ENCODE data around the gene RNF215.

Gene RNF215

GRCh38 chr22:30390974-30391691, 3.9 kb upstream of the RNF215 start:
- Histone ChIP-seq H3K9me3 (ENCODE audit: control insufficient read depth, low read length) (peaks cover 5% of the 10 kb centered on the region), H3K9ac (ENCODE audit: low read length) (no peak overlapping the region), H3K36me3 (ENCODE audit: control insufficient read depth, insufficient read depth, low read length, severe bottlenecking) (no peaks in the 10 kb centered on the region), H3K4me1 (ENCODE audit: control insufficient read depth, insufficient read depth, low read length) (peaks cover 9% of the 10 kb centered on the region), H3K4me3 (ENCODE audit: low read length) (no peak overlapping the region), H3K27me3 (replicated peaks; ENCODE audit: control insufficient read depth, insufficient read depth, low read length) (no peaks in the 10 kb centered on the region)
- peak; percentile 71 for DNase-seq (ENCODE audit: low read depth)

GRCh38 chr22:30386608-30386959, 627 bp downstream of the RNF215 start:
- H3K9ac ChIP-seq (ENCODE audit: low read length): peak overlapping the region; percentile 92

GRCh38 chr22:30385942-30386341, 1.3 kb downstream of the RNF215 start:
- peaks cover 12% of the 10 kb centered on the region for H3K4me1 ChIP-seq (ENCODE audit: control insufficient read depth, insufficient read depth, low read length)
- H3K9me3 ChIP-seq (ENCODE audit: control insufficient read depth, low read length): peaks cover 3% of the 10 kb centered on the region
- H3K36me3 ChIP-seq (ENCODE audit: control insufficient read depth, insufficient read depth, low read length, severe bottlenecking): peaks cover 18% of the 10 kb centered on the region
- DNase-seq (ENCODE audit: low read depth): no peak
- peak overlapping the region; percentile 92 for H3K9ac ChIP-seq (ENCODE audit: low read length)
- peak overlapping the region; percentile 83 for H3K4me3 ChIP-seq (ENCODE audit: low read length)
- no peaks in the 10 kb centered on the region for H3K27me3 ChIP-seq (replicated peaks; ENCODE audit: control insufficient read depth, insufficient read depth, low read length)

More at GRCh38 chr22:30386608-30386959, 627 bp downstream of the RNF215 start:
- H3K36me3 ChIP-seq (ENCODE audit: control insufficient read depth, insufficient read depth, low read length, severe bottlenecking): peaks cover 13% of the 10 kb centered on the region
- DNase-seq (ENCODE audit: low read depth): no peak
- no peaks in the 10 kb centered on the region for H3K27me3 ChIP-seq (replicated peaks; ENCODE audit: control insufficient read depth, insufficient read depth, low read length)
- peak overlapping the region; percentile 83 for H3K4me3 ChIP-seq (ENCODE audit: low read length)
- H3K4me1 ChIP-seq (ENCODE audit: control insufficient read depth, insufficient read depth, low read length): peaks cover 12% of the 10 kb centered on the region
- H3K9me3 ChIP-seq (ENCODE audit: control insufficient read depth, low read length): peaks cover 5% of the 10 kb centered on the region

GRCh38 chr22:30383061-30383460, 4.2 kb downstream of the RNF215 start:
- Histone ChIP-seq H3K27me3 (replicated peaks; ENCODE audit: control insufficient read depth, insufficient read depth, low read length) (no peaks in the 10 kb centered on the region), H3K4me1 (ENCODE audit: control insufficient read depth, insufficient read depth, low read length) (peaks cover 12% of the 10 kb centered on the region), H3K36me3 (ENCODE audit: control insufficient read depth, insufficient read depth, low read length, severe bottlenecking) (peaks cover 30% of the 10 kb centered on the region), H3K4me3 (ENCODE audit: low read length) (no peak overlapping the region), H3K9ac (ENCODE audit: low read length) (no peak overlapping the region), H3K9me3 (ENCODE audit: control insufficient read depth, low read length) (no peaks in the 10 kb centered on the region)
- no peak for DNase-seq (ENCODE audit: low read depth)

GRCh38 chr22:30382340-30382739, 4.9 kb downstream of the RNF215 start:
- Histone ChIP-seq H3K4me3 (ENCODE audit: low read length) (no peak overlapping the region), H3K9ac (ENCODE audit: low read length) (no peak overlapping the region), H3K9me3 (ENCODE audit: control insufficient read depth, low read length) (no peaks in the 10 kb centered on the region), H3K4me1 (ENCODE audit: control insufficient read depth, insufficient read depth, low read length) (peaks cover 10% of the 10 kb centered on the region), H3K27me3 (replicated peaks; ENCODE audit: control insufficient read depth, insufficient read depth, low read length) (no peaks in the 10 kb centered on the region), H3K36me3 (ENCODE audit: control insufficient read depth, insufficient read depth, low read length, severe bottlenecking) (peaks cover 36% of the 10 kb centered on the region)
- DNase-seq (ENCODE audit: low read depth): no peak

GRCh38 chr22:30381264-30381663, 5.9 kb downstream of the RNF215 start:
- peaks cover 4% of the 10 kb centered on the region for H3K4me1 ChIP-seq (ENCODE audit: control insufficient read depth, insufficient read depth, low read length)
- H3K4me3 ChIP-seq (ENCODE audit: low read length): no peak overlapping the region
- H3K36me3 ChIP-seq (ENCODE audit: control insufficient read depth, insufficient read depth, low read length, severe bottlenecking): peaks cover 43% of the 10 kb centered on the region
- H3K9ac ChIP-seq (ENCODE audit: low read length): no peak overlapping the region
- no peaks in the 10 kb centered on the region for H3K27me3 ChIP-seq (replicated peaks; ENCODE audit: control insufficient read depth, insufficient read depth, low read length)
- no peaks in the 10 kb centered on the region for H3K9me3 ChIP-seq (ENCODE audit: control insufficient read depth, low read length)
- no peak for DNase-seq (ENCODE audit: low read depth)

GRCh38 chr22:30380011-30380410, 7.2 kb downstream of the RNF215 start:
- no peak overlapping the region for H3K4me3 ChIP-seq (ENCODE audit: low read length)
- no peaks in the 10 kb centered on the region for H3K4me1 ChIP-seq (ENCODE audit: control insufficient read depth, insufficient read depth, low read length)
- no peak for DNase-seq (ENCODE audit: low read depth)
- H3K9me3 ChIP-seq (ENCODE audit: control insufficient read depth, low read length): no peaks in the 10 kb centered on the region
- peaks cover 43% of the 10 kb centered on the region for H3K36me3 ChIP-seq (ENCODE audit: control insufficient read depth, insufficient read depth, low read length, severe bottlenecking)
- no peak overlapping the region for H3K9ac ChIP-seq (ENCODE audit: low read length)
- H3K27me3 ChIP-seq (replicated peaks; ENCODE audit: control insufficient read depth, insufficient read depth, low read length): no peaks in the 10 kb centered on the region

- Histone ChIP-seq H3K27me3 (replicated peaks; ENCODE audit: control insufficient read depth, insufficient read depth, low read length) (no peaks in the 10 kb centered on the region), H3K4me1 (ENCODE audit: control insufficient read depth, insufficient read depth, low read length) (peaks cover 7% of the 10 kb centered on the region), H3K9ac (ENCODE audit: low read length) (no peak overlapping the region), H3K4me3 (ENCODE audit: low read length) (no peak overlapping the region), H3K9me3 (ENCODE audit: control insufficient read depth, low read length) (no peaks in the 10 kb centered on the region), H3K36me3 (ENCODE audit: control insufficient read depth, insufficient read depth, low read length, severe bottlenecking) (peaks cover 24% of the 10 kb centered on the region)
- DNase-seq (ENCODE audit: low read depth): no peak
These were observed 11.8 kb downstream of the RNF215 start for GRCh38 chr22:30375312-30375849.

- no peak overlapping the region for H3K9ac ChIP-seq (ENCODE audit: low read length)
- no peak for DNase-seq (ENCODE audit: low read depth)
These were observed 13.6 kb downstream of the RNF215 start for GRCh38 chr22:30373331-30374325.

GRCh38 chr22:30372915-30373314, 14.3 kb downstream of the RNF215 start:
- Histone ChIP-seq H3K27me3 (replicated peaks; ENCODE audit: control insufficient read depth, insufficient read depth, low read length) (no peaks in the 10 kb centered on the region), H3K9ac (ENCODE audit: low read length) (no peak overlapping the region), H3K36me3 (ENCODE audit: control insufficient read depth, insufficient read depth, low read length, severe bottlenecking) (peaks cover 12% of the 10 kb centered on the region), H3K9me3 (ENCODE audit: control insufficient read depth, low read length) (no peaks in the 10 kb centered on the region), H3K4me3 (ENCODE audit: low read length) (no peak overlapping the region), H3K4me1 (ENCODE audit: control insufficient read depth, insufficient read depth, low read length) (peaks cover 7% of the 10 kb centered on the region)
- DNase-seq (ENCODE audit: low read depth): no peak

More at GRCh38 chr22:30373331-30374325, 13.6 kb downstream of the RNF215 start:
- no peak overlapping the region for H3K4me3 ChIP-seq (ENCODE audit: low read length)
- H3K4me1 ChIP-seq (ENCODE audit: control insufficient read depth, insufficient read depth, low read length): peaks cover 7% of the 10 kb centered on the region
- no peaks in the 10 kb centered on the region for H3K9me3 ChIP-seq (ENCODE audit: control insufficient read depth, low read length)
- no peaks in the 10 kb centered on the region for H3K27me3 ChIP-seq (replicated peaks; ENCODE audit: control insufficient read depth, insufficient read depth, low read length)
- H3K36me3 ChIP-seq (ENCODE audit: control insufficient read depth, insufficient read depth, low read length, severe bottlenecking): peaks cover 14% of the 10 kb centered on the region

- no peaks in the 10 kb centered on the region for H3K27me3 ChIP-seq (replicated peaks; ENCODE audit: control insufficient read depth, insufficient read depth, low read length)
- no peaks in the 10 kb centered on the region for H3K9me3 ChIP-seq (ENCODE audit: control insufficient read depth, low read length)
- no peak overlapping the region for H3K4me3 ChIP-seq (ENCODE audit: low read length)
- peaks cover 3% of the 10 kb centered on the region for H3K36me3 ChIP-seq (ENCODE audit: control insufficient read depth, insufficient read depth, low read length, severe bottlenecking)
- no peak overlapping the region for H3K9ac ChIP-seq (ENCODE audit: low read length)
- DNase-seq (ENCODE audit: low read depth): no peak
- H3K4me1 ChIP-seq (ENCODE audit: control insufficient read depth, insufficient read depth, low read length): peaks cover 7% of the 10 kb centered on the region
These were observed 15.2 kb downstream of the RNF215 start for GRCh38 chr22:30371981-30372380.

Measured in adipocyte (in vitro differentiated cells).